PC-9 (cell line): Measurements from ENCODE around the gene EDEM1.

Source experiments
- EZH2 ChIP-seq: fragments of 200-600 bp; sonication (generic); IDR thresholded peaks from 2 replicates; pipeline ENCODE4 v1.8.0; 2017; ENCODE audit warnings: antibody characterized with exemption, low read depth
- TF ChIP-seq, protein P1 (sequence below): fragments of 200-600 bp; sonication (generic); conservative IDR thresholded peaks from 2 replicates; pipeline ENCODE4 v1.6.1; 2017; ENCODE audit warnings: mixed run types, antibody characterized with exemption, mild to moderate bottlenecking, moderate library complexity

DNA sequence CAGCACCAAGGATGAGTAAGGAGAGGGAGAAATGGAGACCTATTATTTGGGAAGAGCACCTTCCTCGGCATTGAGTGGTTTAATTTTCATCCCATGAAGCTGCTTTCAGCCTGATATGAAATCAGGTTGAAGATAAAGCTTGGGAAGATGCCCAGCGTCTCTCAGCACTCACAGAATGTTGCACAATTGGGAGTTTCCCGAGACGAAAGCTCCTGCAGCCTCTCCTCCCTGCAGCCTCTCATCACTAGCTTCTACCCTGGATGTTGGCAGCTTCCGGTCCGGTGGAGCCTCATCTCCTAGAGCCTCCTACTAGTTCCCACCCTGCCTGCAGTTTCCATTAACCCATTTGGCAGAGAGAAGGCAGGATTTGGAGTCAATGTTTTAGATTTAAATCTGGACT, 40.3 kb downstream of the EDEM1 start:
- TF ChIP-seq, protein P1, sequence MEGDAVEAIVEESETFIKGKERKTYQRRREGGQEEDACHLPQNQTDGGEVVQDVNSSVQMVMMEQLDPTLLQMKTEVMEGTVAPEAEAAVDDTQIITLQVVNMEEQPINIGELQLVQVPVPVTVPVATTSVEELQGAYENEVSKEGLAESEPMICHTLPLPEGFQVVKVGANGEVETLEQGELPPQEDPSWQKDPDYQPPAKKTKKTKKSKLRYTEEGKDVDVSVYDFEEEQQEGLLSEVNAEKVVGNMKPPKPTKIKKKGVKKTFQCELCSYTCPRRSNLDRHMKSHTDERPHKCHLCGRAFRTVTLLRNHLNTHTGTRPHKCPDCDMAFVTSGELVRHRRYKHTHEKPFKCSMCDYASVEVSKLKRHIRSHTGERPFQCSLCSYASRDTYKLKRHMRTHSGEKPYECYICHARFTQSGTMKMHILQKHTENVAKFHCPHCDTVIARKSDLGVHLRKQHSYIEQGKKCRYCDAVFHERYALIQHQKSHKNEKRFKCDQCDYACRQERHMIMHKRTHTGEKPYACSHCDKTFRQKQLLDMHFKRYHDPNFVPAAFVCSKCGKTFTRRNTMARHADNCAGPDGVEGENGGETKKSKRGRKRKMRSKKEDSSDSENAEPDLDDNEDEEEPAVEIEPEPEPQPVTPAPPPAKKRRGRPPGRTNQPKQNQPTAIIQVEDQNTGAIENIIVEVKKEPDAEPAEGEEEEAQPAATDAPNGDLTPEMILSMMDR = no peak
- no peak for TF ChIP-seq EZH2
